Measurements from ENCODE around the gene OR6C2.
"Not testable (repeated sequence)": the region's sequence is repeated elsewhere in the genome, so short reads cannot be mapped to it uniquely, and the experiment has no call there.

OR6C2 gene

DNA sequence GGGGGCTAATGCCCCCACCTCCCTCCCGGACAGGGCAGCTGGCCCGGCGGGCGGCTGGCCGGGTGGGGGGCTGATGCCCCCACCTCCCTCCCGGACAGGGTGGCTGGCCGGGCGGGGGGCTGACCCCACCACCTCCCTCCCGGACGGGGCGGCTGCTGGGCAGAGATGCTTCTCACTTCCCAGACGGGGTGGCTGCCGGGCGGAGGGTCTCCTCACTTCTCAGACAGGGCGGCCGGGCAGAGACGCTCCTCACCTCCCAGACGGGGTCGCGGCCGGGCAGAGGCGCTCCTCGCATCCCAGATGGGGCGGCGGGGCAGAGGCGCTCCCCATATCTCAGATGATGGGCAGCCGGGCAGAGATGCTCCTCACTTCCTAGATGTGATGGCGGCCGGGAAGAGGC is 35.3 kb downstream of the OR6C2 start:
- not testable (repeated sequence) for DNase-seq

DNA sequence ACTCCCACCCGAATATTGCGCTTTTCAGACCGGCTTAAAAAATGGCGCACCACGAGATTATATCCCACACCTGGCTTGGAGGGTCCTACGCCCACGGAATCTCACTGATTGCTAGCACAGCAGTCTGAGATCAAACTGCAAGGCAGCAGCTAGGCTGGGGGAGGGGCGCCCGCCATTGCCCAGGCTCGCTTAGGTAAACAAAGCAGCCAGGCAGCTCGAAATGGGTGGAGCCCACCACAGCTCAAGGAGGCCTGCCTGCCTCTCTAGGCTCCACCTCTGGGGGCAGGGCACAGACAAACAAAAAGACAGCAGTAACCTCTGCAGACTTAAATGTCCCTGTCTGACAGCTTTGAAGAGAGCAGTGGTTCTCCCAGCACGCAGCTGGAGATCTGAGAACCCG is 40.4 kb downstream of the OR6C2 start:
- not testable (repeated sequence) for DNase-seq

DNA sequence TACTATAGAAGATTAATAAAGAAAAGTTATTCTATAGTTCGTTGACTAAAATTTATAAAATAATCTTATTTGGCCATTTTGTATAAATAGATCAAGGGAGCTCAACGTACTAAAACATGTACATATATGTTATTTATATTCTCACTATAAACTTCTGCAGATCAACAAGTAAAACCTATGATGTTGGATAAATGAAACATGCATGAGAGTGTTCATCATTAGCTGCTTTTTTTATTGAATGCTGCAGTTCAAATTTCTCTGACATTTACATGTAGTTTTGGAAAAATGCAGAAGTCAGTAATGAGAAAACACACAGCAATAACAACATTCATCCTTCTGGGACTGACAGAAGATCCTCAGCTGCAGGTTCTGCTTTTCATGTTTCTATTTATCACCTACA is 48.2 kb downstream of the OR6C2 start, which contains the start of gene OR6C68:
Gene OR6C68, plus strand, starts transcription at position 301 of the 400 bp plus-strand sequence. Its CDS starts 0 bp downstream, at position 301.
- DNase-seq, result no peak

DNA sequence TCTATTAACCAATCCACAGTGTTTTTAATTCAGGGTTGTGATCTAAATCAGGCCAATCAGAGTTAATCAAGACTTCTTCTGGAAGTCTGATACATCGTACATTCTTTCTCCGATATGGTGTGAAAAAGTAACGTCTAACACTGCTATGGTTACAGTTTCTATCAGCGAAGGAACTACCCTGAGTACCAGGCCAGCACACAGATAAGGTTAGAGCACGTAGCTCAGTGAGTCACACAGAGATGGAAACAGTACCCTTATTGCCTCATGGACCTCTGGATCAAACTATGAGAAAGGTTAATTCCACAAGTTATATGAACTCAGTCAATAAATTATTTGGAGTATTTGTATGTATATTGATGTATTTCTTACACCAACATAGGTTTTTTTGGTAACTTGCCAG is 51.6 kb downstream of the OR6C2 start:
- DNase-seq, result no peak

DNA sequence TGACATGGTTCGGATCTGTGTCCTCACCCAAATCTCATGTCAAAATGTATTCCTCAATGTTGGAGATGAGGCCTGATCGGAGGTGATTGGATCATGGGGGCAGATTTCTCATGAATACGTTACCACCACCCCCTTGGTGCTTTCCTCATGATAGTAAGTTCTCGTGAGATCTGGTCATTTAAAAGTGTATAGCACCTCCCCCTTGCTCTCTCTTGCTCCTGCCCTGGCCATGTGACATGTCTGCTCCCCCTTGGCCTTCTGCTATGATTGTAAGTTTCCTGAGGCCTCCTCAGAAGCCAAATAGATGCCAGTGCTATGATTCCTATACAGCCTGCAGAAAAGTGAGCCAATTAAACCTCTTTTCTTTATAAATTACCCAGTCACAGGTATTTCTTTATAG is 55.4 kb downstream of the OR6C2 start:
- no peak for DNase-seq

DNA sequence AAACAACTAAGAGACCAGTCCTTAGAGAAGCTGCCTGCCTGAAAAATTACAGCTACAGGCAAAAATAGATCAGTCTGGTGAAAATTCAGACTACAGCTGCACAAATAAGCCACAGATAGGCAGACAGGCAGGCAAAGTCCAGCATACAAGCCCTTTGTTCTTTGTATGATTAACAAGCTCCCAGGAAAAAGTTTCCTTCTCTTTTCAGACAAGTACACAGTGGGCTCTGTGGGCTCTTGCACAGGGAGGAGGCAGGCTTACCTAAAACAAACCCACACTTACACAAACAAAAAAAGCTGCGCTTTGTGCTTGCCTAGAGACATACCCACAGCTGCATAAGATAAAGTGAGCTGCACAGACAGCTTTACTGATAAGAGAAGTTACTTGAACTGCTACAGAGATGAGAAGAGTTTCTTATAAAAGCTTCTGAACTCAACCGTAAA is 56.0 kb downstream of the OR6C2 start:
- DNase-seq, result no peak

DNA sequence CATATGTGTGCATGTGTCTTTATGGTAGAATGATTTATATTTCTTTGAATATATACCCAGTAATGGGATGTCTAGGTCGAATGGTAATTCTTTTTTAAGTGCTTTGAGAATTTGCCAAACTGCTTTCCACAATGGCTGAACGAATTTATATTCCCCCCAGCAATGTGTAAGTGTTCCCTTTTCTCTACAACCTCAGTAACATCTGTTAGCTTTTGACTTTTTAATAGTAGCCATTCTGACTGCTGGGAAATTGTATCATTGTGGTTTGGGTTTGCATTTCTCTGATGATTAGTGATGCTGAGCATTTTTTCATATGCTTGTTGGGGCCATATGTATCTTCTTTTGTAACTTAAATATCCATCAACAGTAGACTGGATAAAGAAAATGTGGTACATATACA is 57.7 kb downstream of the OR6C2 start:
- DNase-seq, result no peak

Measured in activated CD8-positive, alpha-beta memory T cell treated with anti-CD3 and anti-CD28 coated beads for 24 hours (primary cell).